HepG2 (cell line): ENCODE data around the gene GORASP2. TPM values are rescaled to one million over a fixed set of nuclear protein-coding genes. Genes with fewer than 3 reads are reported as not detected.

Experiments used
- CREM ChIP-seq, 2 experiments: sonication (generic) in 1 of 2; formaldehyde crosslinking in 1 of 2; IDR thresholded peaks; 2 replicates each; pipeline versions ENCODE4 v1.4.0 to v1.6.1; 2016 to 2020; ENCODE audit warnings: antibody characterized with exemption in 1 of 2, mild to moderate bottlenecking in 1 of 2, missing genetic modification reagents in 1 of 2
- KDM3A ChIP-seq: IDR thresholded peaks from 2 replicates; pipeline ENCODE4 v1.6.1; 2018; ENCODE audit warnings: low read depth, missing compliant biosample characterization
- NFE2L2 ChIP-seq: fragments of 150-350 bp; IDR thresholded peaks from 2 replicates; pipeline ENCODE4 v1.6.1; 2014; ENCODE audit warnings: low read length
- NFKB2 ChIP-seq: sonication (generic); formaldehyde crosslinking; IDR thresholded peaks from 2 replicates; pipeline ENCODE4 v1.4.0; 2020; ENCODE audit warnings: missing genetic modification reagents, borderline replicate concordance
- NONO ChIP-seq, 2 experiments: fragments of 450-650 bp in 1 of 2; sonication (generic) in 1 of 2; formaldehyde crosslinking in 1 of 2; IDR thresholded peaks in 1 of 2; conservative IDR thresholded peaks in 1 of 2; 2 replicates each; pipeline versions ENCODE4 v1.6.1 to v1.8.0; 2017 to 2022; ENCODE audit warnings: mild to moderate bottlenecking in 1 of 2, missing genetic modification reagents in 1 of 2, moderate library complexity in 1 of 2
- ONECUT2 ChIP-seq: sonication (generic); formaldehyde crosslinking; IDR thresholded peaks from 2 replicates; pipeline ENCODE4 v1.4.0; 2020; ENCODE audit warnings: missing genetic modification reagents
- RBM39 ChIP-seq: fragments of 200-400 bp; formaldehyde crosslinking; IDR thresholded peaks from one replicate; pipeline ENCODE4 v1.6.1; 2018; ENCODE audit warnings: antibody characterized with exemption, mild to moderate bottlenecking, low read depth, low read length; ENCODE audit not compliant: poor library complexity, severe bottlenecking
- SMARCC2 ChIP-seq: fragments of 450-650 bp; IDR thresholded peaks from 2 replicates; pipeline ENCODE4 v1.6.1; 2017; ENCODE audit warnings: antibody characterized with exemption, mild to moderate bottlenecking
- SP1 ChIP-seq, 2 experiments: fragments of 450-650 bp in 1 of 2; sonication (generic) in 1 of 2; formaldehyde crosslinking in 1 of 2; IDR thresholded peaks; 2 replicates each; pipeline versions ENCODE4 v1.4.0 to v1.6.1; 2016 to 2020; ENCODE audit warnings: missing genetic modification reagents in 1 of 2
- ZNF160 ChIP-seq: sonication (generic); formaldehyde crosslinking; IDR thresholded peaks from 2 replicates; pipeline ENCODE4 v1.8.0; 2022; ENCODE audit warnings: mild to moderate bottlenecking, inconsistent platforms, missing genetic modification reagents
- ZNF263 ChIP-seq: sonication (generic); formaldehyde crosslinking; IDR thresholded peaks from 2 replicates; pipeline ENCODE4 v1.4.0; 2020; ENCODE audit warnings: missing genetic modification reagents
- ZNF274 ChIP-seq: sonication (generic); formaldehyde crosslinking; IDR thresholded peaks from 2 replicates; pipeline ENCODE4 v1.5.1; 2020; ENCODE audit warnings: mild to moderate bottlenecking, missing genetic modification reagents
- ZNF333 ChIP-seq: sonication (generic); formaldehyde crosslinking; IDR thresholded peaks from 2 replicates; pipeline ENCODE4 v1.4.0; 2020; ENCODE audit warnings: mild to moderate bottlenecking, missing genetic modification reagents, borderline replicate concordance
- ZNF841 ChIP-seq: sonication (generic); formaldehyde crosslinking; IDR thresholded peaks from 2 replicates; pipeline ENCODE4 v1.8.1; 2023; ENCODE audit warnings: missing genetic modification reagents, borderline replicate concordance
- polyA plus RNA-seq, 8 experiments: library from polyadenylated mRNA; depleted of rRNA in 3 of 8; stranded (reverse) in 7 of 8; unstranded in 1 of 8; fragments of >200 nt; fragmentation: Illumina TruSeq in 4 of 8; extraction: Trizol in 4 of 8; gene quantifications; 2 replicates each; pipeline versions ENCODE4 v1.2.1 to v1.2.3, GENCODE V29; 2011 to 2016; ENCODE audit warnings: low read depth in 4 of 8, missing spikeins in 1 of 8, mixed read lengths in 1 of 8; ENCODE audit not compliant: insufficient read depth in 1 of 8
- total RNA-seq, 5 experiments: library from RNA; depleted of rRNA; stranded (reverse); fragments of >200 nt; fragmentation: Illumina TruSeq; extraction: Trizol; gene quantifications; 2 replicates each; pipeline ENCODE4 v1.2.3, GENCODE V29; 2016; ENCODE audit warnings: low read depth in 1 of 5
- TF ChIP-seq, protein P1 (sequence below): sonication (generic); IDR thresholded peaks from 2 replicates; pipeline ENCODE4 v1.6.1; 2016; ENCODE audit warnings: low read depth, borderline replicate concordance
- TF ChIP-seq, protein P2 (sequence below), 2 experiments: IDR thresholded peaks; 2 replicates each; pipeline ENCODE4 v1.6.1; 2011 to 2012; ENCODE audit warnings: low read length in 2 of 2, borderline replicate concordance in 1 of 2, low read depth in 1 of 2, mild to moderate bottlenecking in 1 of 2, moderate library complexity in 1 of 2
- TF ChIP-seq, protein P3 (sequence below): IDR thresholded peaks from 2 replicates; pipeline ENCODE4 v1.6.1; 2018; ENCODE audit warnings: missing genetic modification reagents, mild to moderate bottlenecking, missing compliant biosample characterization
- TF ChIP-seq, protein P4 (sequence below): sonication (generic); formaldehyde crosslinking; IDR thresholded peaks from 2 replicates; pipeline ENCODE4 v1.4.0; 2020; ENCODE audit warnings: missing genetic modification reagents, low read depth, mild to moderate bottlenecking, borderline replicate concordance
- TF ChIP-seq, protein P5 (sequence below): sonication (generic); formaldehyde crosslinking; IDR thresholded peaks from 2 replicates; pipeline ENCODE4 v1.4.0; 2020; ENCODE audit warnings: missing genetic modification reagents, mild to moderate bottlenecking, borderline replicate concordance

Gene GORASP2
- total and polyA plus RNA-seq, 2 of the 13 experiments (the other 11 are each of a cell fraction or from before 2014, with no cell fraction given): 103 to 239 TPM

DNA sequence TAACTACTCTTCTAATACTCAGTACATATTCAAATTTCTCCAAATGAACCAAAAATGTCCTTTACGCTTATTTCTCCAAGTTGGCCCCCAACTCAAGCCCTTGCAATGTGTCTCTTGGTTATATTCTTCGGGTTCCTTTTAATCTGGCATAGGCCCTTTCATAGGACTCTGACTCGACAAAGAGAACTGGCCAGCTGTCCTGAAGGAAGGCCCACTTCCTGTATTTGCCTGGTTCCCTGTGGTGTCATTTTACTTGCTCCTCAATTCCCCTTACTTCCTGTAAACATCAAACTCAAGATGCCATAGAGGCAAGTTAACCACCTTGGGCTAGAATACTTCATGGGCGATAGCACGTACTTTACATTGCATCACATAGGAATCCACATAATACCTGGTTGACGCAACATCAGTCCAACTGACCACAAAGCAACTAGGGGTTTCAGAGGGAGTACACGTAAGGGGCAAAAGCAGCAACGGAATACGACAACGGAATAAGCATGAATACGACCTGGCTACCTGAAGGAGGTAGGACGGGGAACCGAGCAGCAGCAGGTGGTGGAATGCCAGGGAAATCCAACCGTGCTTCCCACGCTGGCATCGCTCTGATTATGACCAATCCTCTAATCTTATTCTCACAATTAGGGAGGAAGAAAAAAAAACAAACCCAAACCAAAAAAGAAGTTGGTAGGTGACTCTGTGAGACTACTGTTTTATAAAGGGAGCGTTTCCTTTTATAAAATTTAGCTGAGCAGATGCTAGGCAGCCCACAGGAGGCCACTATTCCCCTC lies 823 bp upstream of the GORASP2 start (continued):
- TF ChIP-seq, protein P1, sequence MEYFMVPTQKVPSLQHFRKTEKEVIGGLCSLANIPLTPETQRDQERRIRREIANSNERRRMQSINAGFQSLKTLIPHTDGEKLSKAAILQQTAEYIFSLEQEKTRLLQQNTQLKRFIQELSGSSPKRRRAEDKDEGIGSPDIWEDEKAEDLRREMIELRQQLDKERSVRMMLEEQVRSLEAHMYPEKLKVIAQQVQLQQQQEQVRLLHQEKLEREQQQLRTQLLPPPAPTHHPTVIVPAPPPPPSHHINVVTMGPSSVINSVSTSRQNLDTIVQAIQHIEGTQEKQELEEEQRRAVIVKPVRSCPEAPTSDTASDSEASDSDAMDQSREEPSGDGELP: peak; percentile 80
- TF ChIP-seq RBM39 (no peak), ZNF333 (CRISPR knock-in tag) (no peak), ZNF160 (CRISPR knock-in tag) (no peak), ZNF841 (no peak), NONO (IDR thresholded peaks at IDR 0.05) (no peak), NONO (CRISPR knock-in tag; conservative IDR thresholded peaks at IDR 0.05) (no peak), NFKB2 (CRISPR knock-in tag) (no peak), SP1 (IDR thresholded peaks at IDR 0.05) (no peak), SP1 (CRISPR knock-in tag; IDR thresholded peaks at IDR 0.05) (no peak), ONECUT2 (no peak), ZNF263 (CRISPR knock-in tag) (no peak), CREM (IDR thresholded peaks at IDR 0.05) (no peak), CREM (CRISPR knock-in tag; IDR thresholded peaks at IDR 0.05) (no peak), SMARCC2 (no peak), KDM3A (CRISPR knock-in tag) (0 out of 2 replicates have a peak, but pooled peaks have one; percentile 24), NFE2L2 (no peak), ZNF274 (CRISPR knock-in tag) (no peak)
- TF ChIP-seq, protein P2, sequence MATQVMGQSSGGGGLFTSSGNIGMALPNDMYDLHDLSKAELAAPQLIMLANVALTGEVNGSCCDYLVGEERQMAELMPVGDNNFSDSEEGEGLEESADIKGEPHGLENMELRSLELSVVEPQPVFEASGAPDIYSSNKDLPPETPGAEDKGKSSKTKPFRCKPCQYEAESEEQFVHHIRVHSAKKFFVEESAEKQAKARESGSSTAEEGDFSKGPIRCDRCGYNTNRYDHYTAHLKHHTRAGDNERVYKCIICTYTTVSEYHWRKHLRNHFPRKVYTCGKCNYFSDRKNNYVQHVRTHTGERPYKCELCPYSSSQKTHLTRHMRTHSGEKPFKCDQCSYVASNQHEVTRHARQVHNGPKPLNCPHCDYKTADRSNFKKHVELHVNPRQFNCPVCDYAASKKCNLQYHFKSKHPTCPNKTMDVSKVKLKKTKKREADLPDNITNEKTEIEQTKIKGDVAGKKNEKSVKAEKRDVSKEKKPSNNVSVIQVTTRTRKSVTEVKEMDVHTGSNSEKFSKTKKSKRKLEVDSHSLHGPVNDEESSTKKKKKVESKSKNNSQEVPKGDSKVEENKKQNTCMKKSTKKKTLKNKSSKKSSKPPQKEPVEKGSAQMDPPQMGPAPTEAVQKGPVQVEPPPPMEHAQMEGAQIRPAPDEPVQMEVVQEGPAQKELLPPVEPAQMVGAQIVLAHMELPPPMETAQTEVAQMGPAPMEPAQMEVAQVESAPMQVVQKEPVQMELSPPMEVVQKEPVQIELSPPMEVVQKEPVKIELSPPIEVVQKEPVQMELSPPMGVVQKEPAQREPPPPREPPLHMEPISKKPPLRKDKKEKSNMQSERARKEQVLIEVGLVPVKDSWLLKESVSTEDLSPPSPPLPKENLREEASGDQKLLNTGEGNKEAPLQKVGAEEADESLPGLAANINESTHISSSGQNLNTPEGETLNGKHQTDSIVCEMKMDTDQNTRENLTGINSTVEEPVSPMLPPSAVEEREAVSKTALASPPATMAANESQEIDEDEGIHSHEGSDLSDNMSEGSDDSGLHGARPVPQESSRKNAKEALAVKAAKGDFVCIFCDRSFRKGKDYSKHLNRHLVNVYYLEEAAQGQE (IDR thresholded peaks at IDR 0.05; ENCODE audit: borderline replicate concordance in 1 of 2, low read depth in 1 of 2, low read length in 2 of 2): no peak
- TF ChIP-seq, protein P3, sequence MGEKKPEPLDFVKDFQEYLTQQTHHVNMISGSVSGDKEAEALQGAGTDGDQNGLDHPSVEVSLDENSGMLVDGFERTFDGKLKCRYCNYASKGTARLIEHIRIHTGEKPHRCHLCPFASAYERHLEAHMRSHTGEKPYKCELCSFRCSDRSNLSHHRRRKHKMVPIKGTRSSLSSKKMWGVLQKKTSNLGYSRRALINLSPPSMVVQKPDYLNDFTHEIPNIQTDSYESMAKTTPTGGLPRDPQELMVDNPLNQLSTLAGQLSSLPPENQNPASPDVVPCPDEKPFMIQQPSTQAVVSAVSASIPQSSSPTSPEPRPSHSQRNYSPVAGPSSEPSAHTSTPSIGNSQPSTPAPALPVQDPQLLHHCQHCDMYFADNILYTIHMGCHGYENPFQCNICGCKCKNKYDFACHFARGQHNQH (CRISPR knock-in tag): no peak
- TF ChIP-seq, protein P4, sequence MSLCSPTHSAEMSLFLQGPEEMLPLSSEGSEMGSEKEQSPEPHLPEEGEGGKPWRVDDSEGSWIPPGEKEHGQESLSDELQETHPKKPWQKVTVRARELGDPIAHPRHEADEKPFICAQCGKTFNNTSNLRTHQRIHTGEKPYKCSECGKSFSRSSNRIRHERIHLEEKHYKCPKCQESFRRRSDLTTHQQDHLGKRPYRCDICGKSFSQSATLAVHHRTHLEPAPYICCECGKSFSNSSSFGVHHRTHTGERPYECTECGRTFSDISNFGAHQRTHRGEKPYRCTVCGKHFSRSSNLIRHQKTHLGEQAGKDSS (CRISPR knock-in tag): peak; percentile 48; the same call in 1 of the 2 replicates
- TF ChIP-seq, protein P5, sequence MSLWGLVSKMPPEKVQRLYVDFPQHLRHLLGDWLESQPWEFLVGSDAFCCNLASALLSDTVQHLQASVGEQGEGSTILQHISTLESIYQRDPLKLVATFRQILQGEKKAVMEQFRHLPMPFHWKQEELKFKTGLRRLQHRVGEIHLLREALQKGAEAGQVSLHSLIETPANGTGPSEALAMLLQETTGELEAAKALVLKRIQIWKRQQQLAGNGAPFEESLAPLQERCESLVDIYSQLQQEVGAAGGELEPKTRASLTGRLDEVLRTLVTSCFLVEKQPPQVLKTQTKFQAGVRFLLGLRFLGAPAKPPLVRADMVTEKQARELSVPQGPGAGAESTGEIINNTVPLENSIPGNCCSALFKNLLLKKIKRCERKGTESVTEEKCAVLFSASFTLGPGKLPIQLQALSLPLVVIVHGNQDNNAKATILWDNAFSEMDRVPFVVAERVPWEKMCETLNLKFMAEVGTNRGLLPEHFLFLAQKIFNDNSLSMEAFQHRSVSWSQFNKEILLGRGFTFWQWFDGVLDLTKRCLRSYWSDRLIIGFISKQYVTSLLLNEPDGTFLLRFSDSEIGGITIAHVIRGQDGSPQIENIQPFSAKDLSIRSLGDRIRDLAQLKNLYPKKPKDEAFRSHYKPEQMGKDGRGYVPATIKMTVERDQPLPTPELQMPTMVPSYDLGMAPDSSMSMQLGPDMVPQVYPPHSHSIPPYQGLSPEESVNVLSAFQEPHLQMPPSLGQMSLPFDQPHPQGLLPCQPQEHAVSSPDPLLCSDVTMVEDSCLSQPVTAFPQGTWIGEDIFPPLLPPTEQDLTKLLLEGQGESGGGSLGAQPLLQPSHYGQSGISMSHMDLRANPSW (CRISPR knock-in tag): no peak; the same call in 1 of the 2 replicates
